Inferior parietal cortex (tissue), 1 donor: ENCODE data around the gene HS6ST3.
"Not testable (repeated sequence)": the region's sequence is repeated elsewhere in the genome, so short reads cannot be mapped to it uniquely, and the experiment has no call there.

ENCODE experiments used
- DNase-seq: peaks from one replicate; pipeline ENCODE4 v3.0.0-alpha.2; 2016; ENCODE audit errors: extremely low spot score

The HS6ST3 gene

DNA sequence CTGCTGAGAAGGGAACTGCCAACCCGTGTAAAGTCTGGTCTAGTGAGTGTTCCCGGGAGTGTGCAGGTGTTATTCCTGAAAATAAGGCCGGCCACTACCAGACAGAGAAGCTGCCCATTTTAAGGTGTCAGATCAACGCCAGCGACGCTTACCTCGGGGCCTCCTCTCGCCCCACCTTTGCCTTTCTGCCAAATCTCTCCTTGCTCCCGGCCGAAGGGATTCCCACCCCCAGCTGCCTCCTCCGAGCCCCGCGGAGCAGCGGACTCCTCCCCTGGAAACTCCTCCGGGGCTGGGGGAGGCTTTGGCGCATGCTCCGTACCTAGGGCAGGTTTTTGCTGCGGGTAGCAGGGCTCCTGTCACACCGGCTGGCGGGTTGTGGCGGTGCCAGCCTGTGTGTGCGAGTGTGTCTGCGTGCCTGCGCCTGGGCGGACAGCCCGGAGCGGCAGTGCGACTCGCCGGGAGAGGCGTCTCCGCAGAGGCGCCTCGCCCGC, at the start of gene HS6ST3:
TSS of gene HS6ST3 (plus strand) at position 359 of the 491 bp plus-strand sequence.
- DNase-seq, result no peak

DNA sequence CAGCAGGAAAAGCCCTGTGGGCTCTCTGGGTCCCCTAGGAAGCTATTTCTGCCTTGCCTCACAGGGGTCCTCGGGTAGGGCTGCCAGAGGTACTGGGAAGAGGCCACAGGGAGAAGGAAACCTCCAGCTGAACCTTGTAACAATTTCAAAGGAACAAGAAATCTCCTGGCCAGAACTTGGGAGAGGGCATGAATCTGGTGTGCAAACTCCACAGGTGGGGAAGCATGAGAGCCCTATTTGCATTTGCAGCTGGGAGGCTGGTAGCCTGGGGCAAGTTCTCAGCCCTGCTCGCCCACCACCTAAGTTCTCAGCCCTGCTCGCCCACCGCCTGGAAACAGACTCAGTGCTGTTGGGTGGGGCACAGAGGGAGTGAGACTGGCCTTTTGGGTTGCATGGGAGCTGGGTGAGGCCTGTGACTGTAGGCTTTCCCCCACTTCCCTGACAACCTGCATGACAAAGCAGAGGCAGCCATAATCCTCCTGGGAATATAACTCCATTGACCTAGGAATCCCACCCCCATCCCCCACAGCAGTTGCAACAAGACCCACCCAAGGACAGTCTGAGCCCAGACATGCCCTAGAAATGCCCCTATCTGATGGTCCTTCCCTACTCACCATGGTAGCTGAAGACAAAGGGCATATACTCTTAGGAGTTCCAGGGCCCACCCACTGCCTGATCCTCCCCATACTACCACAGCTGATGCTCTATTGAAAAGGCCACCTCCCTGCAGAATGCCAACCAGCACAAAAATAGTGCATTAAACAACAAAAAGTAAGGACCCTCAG, 48.4 kb upstream of the HS6ST3 start:
- no peak for DNase-seq

DNA sequence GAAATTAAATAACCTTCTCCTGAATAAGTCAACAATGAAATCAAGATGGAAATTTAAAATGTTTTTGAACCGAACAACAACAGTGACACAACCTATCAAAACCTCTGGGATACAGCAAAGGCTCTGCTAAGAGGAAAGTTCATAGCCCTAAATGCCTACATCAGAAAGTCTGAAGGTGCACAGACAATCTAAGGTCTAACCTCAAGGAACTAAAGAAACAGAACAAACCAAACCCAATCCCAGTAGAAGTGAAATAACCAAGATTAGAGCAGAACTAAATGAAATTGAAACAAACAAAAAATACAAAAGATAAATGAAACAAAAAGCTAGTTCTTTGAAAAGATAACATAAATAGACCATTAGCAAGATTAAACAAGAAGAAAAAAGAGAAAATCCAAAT, 45.7 kb upstream of the HS6ST3 start:
- DNase-seq, result no peak

DNA sequence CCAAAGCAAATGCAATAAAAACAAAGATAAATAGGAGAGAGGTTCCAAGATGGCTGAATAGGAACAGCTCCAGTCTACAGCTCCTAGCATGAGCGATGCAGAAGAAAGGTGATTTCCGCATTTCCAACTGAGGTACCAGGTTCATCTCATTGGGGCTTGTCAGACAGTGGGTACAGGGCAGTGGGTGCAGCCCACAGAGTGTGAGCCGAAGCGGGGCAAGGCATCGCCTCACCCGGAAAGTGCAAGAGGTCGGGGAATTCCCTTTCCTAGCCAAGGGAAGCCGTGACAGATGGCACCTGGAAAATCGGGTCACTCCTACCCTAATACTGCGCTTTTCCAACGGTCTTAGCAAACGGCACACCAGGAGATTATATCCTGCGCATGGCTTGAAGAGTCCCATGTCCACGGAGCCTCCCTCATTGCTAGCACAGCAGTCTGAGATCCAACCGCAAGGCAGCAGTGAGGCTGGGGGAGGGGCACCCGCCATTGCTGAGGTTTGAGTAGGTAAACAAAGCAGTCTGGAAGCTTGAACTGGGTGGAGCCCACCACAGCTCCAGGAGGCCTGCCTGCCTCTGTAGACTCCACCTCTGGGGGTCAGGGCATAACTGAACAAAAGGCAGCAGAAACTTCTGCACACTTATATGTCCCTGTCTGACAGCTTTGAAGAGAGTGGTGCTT, 43.3 kb upstream of the HS6ST3 start:
- DNase-seq, result not testable (repeated sequence)

DNA sequence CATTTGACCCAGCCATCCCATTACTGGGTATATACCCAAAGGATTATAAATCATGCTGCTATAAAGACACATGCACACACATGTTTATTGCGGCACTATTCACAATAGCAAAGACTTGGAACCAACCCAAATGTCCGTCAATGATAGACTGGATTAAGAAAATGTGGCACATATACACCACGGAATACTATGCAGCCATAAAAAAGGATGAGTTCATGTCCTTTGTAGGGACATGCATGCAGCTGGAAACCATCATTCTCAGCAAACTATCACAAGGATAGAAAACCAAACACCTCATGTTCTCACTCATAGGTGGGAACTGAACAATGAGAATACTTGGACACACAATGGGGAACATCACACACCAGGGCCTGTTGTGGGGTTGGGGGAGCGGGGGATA, 39.0 kb upstream of the HS6ST3 start:
- DNase-seq, result not testable (repeated sequence)

DNA sequence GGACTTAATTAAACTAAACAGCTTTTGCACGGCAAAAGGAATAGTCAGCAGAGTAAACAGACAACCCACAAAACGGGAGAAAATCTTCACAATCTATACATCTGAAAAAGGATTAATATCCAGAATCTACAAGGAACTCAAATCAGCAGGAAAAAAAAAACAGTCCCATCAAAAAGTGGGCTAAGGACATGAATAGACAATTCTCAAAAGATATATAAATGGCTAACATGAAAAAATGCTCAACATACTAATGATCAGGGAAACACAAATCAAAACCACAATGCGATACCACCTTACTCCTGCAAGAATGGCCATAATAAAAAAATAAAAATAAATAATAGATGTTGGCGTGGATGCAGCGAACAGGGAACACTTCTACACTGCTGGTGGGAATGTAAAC, 38.4 kb upstream of the HS6ST3 start:
- not testable (repeated sequence) for DNase-seq

DNA sequence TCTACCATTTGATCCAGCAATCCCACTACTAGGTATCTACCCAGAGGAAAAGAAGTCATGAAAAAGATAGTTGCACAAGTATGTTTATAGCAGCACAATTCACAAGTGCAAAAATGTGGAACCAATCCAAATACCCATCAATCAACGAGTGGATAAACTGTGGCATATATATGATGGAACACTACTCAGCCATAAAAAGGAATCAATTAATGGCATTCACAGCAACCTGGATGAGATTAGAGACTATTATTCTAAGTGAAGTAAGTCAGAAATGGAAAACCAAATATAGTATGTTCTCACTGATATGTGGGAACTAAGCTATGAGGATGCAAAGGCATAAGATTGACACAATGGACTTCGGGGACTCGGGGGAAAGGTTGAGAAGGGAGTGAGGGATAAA, 38.0 kb upstream of the HS6ST3 start:
- not testable (repeated sequence) for DNase-seq

DNA sequence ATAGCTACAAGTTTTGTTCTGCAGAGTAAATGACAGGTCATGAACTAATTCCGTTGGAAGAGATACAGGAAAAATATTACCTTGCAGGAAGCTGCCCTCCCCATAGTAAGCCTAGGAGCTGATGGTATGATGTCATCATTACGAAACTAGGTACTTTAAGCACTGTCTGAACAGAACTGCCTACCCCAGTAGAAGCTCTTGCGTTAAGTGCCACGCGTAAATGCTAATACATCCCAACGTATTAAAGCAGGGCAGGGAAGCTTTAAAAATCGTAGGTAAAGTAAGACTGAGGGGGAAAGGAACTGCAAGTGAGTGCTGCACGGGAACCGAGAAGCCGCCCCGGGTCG, 37.3 kb upstream of the HS6ST3 start:
- DNase-seq, result peak; percentile 29

DNA sequence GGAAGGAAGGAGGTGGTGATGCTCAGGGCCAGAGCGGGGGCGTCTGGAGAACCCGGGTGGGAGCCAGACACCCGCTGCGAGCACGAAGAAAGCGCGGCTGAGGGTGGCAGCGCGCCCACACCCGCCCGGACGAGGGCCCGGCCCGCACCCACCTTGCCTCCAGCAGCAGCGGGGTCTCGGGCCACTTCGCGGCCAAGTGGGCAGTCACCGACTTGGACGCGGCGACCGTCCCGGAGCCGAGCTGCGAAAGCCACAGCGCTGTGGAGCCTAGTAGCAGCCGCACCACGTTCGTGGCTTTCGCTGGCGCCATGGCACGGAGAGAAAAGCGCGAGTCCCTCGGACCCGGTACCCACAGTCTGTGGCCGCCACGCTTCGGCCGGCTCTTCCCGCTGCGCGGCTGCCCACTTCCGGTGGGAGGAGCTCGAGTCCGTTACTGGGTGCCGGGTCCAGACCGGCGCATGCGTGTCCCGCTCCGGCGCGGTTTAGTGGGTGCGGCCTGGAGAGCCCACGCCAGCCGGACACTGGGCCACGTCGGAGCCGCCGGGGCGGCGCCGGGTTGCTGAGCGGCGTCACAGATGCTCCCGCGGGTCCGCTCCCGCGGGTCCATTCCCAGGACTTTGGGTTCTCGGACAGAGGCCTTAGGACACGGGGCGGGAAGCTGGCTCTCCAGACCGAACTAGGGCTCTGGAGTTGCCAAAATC, 36.8 kb upstream of the HS6ST3 start, which contains the start of gene UGGT2:
TSS of gene UGGT2 (minus strand) at position 399 of the 701 bp plus-strand sequence. CDS start at position 310, 89 bp downstream.
- DNase-seq, result peak; percentile 92

DNA sequence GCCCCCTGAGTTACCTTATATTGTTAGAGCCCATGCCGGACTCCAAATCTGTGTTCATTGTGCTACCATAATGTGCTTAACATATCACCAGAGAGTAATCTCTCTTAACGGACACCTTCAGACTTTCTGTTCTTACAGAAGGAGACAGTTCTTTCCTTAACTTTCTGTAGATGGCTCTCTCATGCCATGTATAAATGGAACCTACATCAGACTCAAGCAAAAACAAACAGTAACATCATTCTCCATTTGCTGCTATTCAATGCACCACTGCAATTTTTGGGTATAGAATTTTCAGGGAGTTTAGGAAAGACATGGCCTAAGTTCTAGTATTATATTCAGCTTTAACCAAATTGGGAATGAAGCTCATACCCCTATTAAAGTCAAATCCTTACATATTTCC, 24.1 kb upstream of the HS6ST3 start:
- no peak for DNase-seq

DNA sequence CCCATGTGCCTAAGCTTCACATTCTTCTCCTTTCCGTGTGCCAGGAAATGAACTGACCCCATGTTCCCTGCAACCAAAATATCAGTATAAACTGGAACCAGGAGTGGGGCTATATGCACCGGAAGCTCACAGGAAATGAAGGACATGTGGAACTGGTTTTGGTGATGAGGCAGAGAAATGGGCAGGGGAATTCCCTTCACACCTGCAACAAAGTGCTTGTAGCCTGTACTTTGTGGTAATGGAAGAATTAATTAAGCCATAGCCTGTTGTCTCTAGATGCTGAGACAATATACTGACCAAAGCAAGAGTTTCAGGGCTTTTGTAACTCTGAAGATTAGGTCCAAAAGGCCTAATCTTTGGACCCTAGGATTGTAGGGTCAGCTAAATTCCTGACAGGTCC, 21.2 kb upstream of the HS6ST3 start:
- DNase-seq, result no peak

DNA sequence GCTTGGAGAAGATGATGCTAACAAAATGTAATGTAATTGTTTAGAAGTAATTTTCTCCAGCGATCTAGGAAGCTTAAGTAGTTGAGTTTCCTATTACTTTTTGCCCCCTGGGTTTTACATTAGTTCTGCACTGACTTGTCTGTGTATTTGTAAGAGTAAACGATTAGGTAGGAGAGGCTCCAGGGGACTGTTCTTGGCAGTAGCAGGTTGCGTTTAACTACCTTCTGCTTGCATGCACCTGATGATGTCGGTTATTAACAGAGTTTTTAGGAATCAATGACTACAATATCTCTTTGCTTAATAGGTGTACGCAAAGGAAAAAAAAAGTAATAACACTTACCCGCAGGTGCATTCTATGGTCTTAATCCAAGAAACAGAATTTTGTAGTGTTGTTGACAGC, 18.4 kb upstream of the HS6ST3 start:
- no peak for DNase-seq

DNA sequence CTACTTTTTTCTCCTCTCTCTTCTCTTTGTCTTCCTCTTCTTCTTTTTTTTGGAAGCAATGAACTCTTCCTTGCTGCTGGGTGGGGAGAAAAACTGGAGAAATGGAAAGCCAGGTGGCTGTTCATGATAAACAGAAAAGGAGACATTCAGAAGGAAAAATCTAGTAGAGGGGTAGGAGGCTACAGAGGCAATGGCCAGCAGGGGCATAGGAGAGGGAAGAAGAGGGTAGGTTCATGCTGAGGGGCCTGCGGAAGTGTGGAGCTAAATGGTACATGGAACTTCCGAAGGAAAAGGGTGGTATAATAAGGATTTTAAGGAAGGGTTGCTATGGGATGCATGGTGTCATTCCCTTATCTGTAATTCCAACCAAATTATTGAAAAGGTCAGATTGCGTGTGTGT, 17.5 kb upstream of the HS6ST3 start:
- no peak for DNase-seq

DNA sequence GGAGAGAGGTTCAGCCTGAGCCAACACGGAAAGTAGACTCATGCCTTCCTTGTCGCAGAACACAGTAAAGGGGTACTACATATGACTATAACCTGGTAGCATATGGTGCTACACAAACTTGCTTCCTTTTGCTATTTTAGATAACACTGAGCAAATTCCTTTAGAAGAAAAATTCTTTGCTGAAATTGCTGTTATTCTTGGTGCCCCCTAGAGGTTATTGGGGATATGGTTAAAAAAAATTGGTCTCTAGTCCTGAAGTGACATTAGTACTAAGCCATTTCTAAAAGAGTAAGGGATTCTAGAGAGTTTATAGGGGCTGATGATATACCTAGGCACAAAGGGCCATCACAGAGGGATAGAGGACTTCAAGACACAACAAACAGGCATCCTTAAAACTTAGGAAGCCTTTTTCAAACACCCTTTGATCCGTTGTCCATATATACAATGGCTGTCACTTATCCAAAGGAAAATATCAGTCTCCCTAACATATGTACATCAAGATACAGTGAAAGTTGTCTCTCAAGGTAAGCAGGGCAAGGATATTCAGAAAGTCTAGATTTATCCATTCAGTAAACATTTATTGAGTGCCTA, 13.9 kb upstream of the HS6ST3 start:
- DNase-seq, result no peak

DNA sequence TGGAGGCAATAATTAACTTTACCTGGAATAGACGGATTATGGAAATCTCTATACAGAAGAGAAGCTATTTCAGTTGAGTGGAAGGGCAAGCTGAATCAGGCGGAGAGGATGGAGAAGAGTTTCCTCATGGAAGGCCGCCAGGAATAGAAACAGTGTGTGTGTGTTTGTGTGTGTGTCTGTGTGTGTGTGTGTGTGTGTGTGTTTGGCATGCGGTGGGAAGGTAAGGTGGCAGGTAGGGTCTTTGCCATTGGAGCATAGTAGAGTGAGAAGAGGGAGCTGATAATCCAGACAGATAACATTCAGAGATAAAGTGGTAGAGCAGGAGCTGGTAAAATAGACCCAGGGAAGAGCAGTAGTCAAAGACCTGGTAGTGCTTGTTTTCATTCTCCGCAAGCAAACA, 9.2 kb upstream of the HS6ST3 start:
- DNase-seq, result no peak

DNA sequence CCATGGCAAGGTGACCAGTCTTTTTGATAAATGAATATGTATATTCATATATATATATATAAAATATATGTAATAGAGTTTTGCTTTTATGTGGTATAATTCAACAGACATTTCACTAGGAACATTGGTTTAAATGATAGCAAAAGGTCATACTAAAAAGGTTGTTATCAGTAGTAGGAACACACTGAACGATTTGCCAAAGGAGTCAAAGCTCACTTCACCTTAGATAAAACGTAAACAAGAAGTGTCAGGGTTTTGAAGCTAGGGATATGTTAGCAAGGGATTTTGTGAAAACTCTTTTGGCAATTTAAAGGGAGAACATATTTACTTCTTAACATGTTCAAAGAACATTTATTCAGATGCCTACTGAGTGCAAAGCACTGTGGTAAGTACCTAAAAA, 8.0 kb upstream of the HS6ST3 start:
- no peak for DNase-seq

DNA sequence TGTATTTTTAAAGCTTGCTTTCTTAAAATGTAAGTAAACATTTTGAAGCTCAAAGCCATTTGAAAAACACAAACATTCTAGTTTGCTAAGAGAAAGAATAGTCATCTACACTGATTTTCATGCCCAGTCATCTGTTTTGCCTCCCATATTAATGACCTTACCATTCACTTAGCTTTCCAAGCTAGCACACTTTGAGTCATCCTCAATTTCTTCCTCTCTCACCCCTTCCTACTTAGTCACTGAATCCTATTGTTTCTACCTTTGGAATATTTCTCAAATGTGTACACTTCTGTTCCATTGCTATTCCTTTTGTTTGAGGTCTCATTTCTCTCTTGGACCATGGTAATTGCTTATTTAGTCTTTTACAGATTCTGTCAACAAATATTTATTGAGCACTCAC, 7.3 kb upstream of the HS6ST3 start:
- no peak for DNase-seq

DNA sequence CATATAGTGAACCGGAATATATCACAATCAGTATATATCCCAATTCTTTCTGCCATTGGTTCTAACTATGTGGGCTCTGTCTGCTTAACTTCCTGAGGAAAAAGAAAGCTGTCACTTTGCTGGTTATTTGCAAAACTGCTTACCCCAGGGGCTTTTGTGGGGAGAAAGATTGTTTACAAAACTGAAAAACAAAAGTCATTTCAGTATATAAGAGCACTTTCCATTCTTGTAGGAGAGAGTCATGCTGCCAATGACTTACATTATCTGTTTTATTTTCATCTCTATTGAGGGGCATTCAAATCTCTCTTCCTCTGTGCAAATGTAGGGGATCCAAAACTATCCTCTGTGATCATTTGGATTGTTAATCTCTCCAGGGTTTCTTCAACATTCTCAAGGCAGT, 3.2 kb upstream of the HS6ST3 start:
- no peak for DNase-seq

DNA sequence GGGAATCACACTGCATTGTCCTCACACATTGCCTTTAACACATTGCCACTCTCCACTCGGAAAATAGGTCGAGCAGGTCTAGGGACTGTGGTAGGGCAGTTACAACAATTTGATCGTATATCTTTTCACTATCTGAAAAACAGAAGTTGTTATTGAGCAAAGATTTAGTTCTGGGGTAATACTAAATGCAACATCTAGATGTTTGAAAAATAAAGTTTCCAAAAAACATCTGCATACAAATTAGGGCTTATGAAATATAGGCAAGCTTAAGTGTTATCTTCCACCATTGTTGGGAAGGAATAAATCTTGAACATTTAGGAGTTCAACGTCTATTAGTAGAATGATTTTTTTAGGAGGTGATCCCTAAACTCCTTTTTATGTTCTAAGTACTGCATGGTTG, 768 bp upstream of the HS6ST3 start:
- DNase-seq, result no peak

DNA sequence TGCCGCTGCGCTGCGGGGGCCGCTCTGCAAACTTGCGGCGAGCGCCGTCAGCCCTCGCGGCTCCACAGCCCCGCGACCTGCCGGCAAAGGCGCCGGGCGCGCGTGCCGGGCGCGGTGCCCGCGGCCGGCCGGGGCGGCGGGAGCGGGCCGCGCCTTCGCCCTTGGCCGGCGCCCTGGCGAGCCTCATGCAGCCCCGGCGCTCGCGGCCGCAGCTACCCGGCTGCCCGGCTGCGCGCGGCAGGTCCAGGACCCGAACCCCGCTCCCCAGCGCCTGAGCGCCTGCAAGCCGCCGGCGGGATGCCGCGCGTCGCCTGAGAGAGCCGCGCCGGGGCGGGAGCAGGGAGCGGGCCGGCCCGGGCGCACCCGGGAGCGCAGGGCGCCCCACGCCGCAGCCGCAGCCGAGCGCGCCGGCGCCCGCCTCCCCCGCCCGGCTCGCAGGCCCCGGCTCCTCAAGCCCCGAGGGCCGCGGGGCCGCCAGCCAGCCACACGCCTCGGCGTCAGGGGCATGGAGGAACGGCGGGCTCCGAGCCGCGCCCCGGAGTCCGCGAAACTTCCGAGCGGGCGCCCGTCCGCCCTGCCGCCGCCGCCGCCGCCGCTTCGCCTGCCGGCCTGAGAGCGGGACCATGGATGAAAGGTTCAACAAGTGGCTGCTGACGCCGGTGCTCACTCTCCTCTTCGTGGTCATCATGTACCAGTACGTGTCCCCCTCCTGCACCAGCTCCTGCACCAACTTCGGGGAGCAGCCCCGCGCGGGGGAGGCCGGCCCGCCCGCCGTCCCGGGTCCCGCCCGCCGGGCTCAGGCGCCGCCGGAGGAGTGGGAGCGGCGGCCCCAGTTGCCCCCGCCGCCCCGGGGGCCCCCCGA, 564 bp downstream of the HS6ST3 start:
- DNase-seq, result no peak
